Measurements from ENCODE around the gene FAF1. TPM values are rescaled to one million over a fixed set of nuclear protein-coding genes. Genes with fewer than 3 reads are reported as not detected.

The FAF1 gene
- total and polyA plus RNA-seq, 8 donors: 47.4 to 58.3 (median 53.2) TPM

DNA sequence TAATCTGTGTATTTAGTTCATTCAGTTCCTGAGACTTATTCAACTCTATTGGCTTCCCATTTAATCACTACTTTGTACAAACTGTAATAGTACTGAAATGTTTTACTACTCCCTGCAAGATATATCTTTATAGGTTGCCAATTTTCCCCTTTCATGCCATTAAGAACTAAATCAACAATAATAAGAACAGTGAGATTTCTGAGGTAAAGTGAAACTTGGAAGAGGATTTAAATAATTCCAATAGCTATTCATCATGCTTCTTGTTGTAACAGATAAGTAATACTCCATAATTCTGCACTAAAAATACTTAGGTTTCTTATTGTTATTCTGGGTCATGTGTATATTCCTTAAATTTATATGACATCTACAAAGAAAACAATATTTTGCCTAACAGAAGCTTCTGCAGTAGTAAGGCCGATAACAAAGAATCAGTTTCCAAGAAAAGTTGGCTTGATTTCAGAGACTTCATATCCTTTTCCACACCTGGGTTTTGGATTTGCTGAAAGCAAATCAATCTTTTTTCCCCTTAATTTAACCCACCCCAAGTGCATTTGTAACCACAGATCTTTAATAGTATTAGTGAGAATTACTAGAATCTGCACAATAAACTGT is 258.3 kb downstream of the FAF1 start:
- no peak for ATAC-seq
- Histone ChIP-seq H3K27ac (peak overlapping the region; percentile 14 to 45), H3K4me1 (peaks cover 5 to 12% of the 10 kb centered on the region in 2 donors), H3K4me3 (no peak overlapping the region), H3K27me3 (no peaks in the 10 kb centered on the region), H3K9me3 (no peaks in the 10 kb centered on the region), H3K36me3 (no peaks in the 10 kb centered on the region)
- TF ChIP-seq, protein P1, sequence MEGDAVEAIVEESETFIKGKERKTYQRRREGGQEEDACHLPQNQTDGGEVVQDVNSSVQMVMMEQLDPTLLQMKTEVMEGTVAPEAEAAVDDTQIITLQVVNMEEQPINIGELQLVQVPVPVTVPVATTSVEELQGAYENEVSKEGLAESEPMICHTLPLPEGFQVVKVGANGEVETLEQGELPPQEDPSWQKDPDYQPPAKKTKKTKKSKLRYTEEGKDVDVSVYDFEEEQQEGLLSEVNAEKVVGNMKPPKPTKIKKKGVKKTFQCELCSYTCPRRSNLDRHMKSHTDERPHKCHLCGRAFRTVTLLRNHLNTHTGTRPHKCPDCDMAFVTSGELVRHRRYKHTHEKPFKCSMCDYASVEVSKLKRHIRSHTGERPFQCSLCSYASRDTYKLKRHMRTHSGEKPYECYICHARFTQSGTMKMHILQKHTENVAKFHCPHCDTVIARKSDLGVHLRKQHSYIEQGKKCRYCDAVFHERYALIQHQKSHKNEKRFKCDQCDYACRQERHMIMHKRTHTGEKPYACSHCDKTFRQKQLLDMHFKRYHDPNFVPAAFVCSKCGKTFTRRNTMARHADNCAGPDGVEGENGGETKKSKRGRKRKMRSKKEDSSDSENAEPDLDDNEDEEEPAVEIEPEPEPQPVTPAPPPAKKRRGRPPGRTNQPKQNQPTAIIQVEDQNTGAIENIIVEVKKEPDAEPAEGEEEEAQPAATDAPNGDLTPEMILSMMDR (IDR thresholded peaks at IDR 0.05): no peak
- DNase-seq: no peak
- intact Hi-C loops (cut with DNase I): no loop called here

DNA sequence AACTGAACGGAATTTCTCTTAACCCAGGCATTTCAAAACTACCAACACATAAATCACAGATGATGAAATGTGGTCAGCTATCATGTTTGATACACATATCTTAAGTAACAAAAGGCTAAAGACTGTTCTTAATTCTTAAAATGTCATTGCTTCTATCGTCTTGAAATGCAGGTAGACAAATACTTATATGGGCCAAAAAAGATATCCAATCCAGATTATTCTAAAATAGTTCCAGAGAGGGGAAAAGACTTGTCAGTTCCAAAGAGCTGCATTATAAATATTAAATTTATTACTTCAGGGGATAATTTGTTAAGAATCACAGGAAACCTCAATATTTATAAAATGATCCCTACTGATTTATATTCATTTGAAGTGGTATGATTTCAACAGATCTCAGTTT is 259.4 kb downstream of the FAF1 start:
- no peak overlapping the region for H3K4me3 ChIP-seq
- peak overlapping the region in 1 of 2 donors; percentile 14 for H3K27ac ChIP-seq
- no peaks in the 10 kb centered on the region for H3K36me3 ChIP-seq
- H3K9me3 ChIP-seq: no peaks in the 10 kb centered on the region
- no peak for DNase-seq
- intact Hi-C loops (cut with DNase I): no loop called here
- H3K27me3 ChIP-seq: no peaks in the 10 kb centered on the region
- no peak for ATAC-seq
- peaks cover 5 to 12% of the 10 kb centered on the region in 2 donors for H3K4me1 ChIP-seq
- TF ChIP-seq, protein P1 (IDR thresholded peaks at IDR 0.05): no peak

DNA sequence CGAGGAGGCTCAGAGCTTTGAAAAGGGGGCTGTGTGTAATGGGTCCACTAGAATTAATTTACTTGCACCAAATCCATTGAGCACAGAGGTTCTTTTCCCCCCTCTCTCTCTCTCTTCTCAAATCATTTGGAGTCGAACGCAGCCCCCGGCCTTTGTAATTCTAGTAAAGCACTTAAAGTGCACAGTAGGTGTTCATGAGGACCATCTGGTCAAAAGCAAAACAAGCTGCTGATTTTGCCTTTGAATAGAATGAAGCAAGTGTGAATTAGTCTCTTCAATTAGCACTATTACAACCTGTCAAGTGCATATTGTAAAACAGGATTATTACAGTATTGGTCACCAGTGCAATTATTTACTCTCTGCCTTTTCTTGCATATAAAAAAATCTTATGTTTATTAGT is 259.9 kb downstream of the FAF1 start:
- H3K36me3 ChIP-seq: no peaks in the 10 kb centered on the region
- DNase-seq: no peak
- TF ChIP-seq, protein P1 (IDR thresholded peaks at IDR 0.05): no peak
- intact Hi-C loops (cut with DNase I): no loop called here
- H3K27me3 ChIP-seq: no peaks in the 10 kb centered on the region
- H3K27ac ChIP-seq: no peak overlapping the region
- no peak overlapping the region for H3K4me3 ChIP-seq
- H3K4me1 ChIP-seq: peaks cover 5 to 12% of the 10 kb centered on the region in 2 donors
- H3K9me3 ChIP-seq: no peaks in the 10 kb centered on the region
- ATAC-seq: no peak

DNA sequence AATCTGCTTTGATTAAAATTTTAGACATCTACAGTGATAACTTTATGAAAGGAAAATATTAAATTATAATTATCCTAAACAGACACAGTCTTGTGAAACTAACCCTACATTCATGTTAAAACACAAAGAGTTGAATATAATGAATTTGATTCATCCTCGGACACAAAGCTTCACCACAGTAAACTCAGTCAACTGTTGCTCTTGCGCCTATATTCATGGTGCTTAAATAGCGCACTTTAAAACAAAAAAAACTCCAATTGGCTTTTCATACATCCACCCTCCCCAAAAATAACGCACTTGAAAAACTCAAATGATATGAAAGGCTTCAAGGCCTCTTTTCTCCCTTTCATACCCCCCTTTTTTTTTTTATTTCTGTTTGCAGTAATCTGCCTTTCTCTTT is 260.3 kb downstream of the FAF1 start:
- DNase-seq: no peak
- Histone ChIP-seq H3K27ac (no peak overlapping the region), H3K9me3 (no peaks in the 10 kb centered on the region), H3K4me3 (no peak overlapping the region), H3K36me3 (no peaks in the 10 kb centered on the region), H3K4me1 (peaks cover 5 to 12% of the 10 kb centered on the region in 2 donors), H3K27me3 (no peaks in the 10 kb centered on the region)
- intact Hi-C loops (cut with DNase I): no loop called here
- TF ChIP-seq, protein P1 (IDR thresholded peaks at IDR 0.05): no peak
- no peak for ATAC-seq

DNA sequence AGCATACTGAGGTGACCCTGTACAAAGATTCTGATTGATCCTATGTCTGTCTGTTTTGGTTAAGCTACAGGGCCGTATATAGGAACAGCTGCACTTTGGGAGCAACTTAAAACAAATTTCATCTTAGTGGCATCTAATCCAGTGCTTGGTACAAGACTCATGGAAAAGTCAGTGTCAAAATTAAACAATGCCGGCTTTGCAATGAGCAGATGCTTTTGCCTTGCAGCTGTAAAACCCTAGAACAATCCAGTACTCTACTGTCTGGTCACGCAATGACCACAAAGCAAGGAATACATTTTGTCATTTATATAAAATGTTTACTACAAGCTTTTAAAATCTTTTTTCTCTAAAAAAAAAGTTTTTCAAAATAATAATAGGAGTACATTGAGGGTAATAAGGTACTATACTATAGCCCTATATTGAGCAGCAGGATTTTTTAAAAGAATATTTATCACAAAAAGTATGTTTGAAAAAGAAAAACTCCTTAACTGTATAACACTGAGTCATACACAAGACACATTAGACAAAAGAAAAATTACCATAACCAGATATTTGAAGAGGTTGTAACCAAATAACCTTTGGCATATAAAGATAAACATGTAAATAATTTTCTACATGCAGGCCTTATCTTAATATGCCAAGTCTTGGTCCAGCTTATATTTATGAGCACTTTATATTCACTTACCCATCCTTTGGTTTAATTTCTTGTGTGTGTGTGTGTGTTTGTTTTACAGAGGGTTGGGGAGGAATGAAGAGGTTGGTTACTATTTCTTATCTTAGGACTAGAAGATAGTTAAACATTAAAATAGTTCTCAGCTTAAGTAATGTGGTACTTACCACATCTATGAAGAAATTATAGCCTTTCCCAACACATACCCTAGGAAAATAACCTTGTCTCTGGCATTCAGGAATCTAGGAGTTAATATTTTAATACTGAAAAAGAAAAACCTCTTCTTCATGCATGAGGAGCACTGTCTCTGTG is 262.3 kb downstream of the FAF1 start:
- H3K4me1 ChIP-seq: peaks cover 5% of the 10 kb centered on the region in 2 donors
- no peak for DNase-seq
- ATAC-seq: peak; percentile 77
- H3K36me3 ChIP-seq: no peaks in the 10 kb centered on the region
- H3K4me3 ChIP-seq: no peak overlapping the region
- TF ChIP-seq, protein P1 (IDR thresholded peaks at IDR 0.05): no peak
- H3K27ac ChIP-seq: peak overlapping the region; percentile 10 to 16
- no peaks in the 10 kb centered on the region for H3K27me3 ChIP-seq
- intact Hi-C loops (cut with DNase I): no loop called here
- H3K9me3 ChIP-seq: no peaks in the 10 kb centered on the region
